LNCaP clone FGC (cell line): ENCODE data around the gene TTLL10.

ENCODE experiments used
- DNase-seq: peaks from one replicate; pipeline ENCODE4 v3.0.0-alpha.2; 2011; ENCODE audit warnings: low read depth
- H3K4me3 ChIP-seq: 2 replicates; pipeline ENCODE4 v1.5.1; 2011; ENCODE audit warnings: mild to moderate bottlenecking, low read depth, low read length, control low read depth
- CTCF ChIP-seq: IDR thresholded peaks from 2 replicates; pipeline ENCODE4 v1.5.1; 2012; ENCODE audit warnings: mild to moderate bottlenecking; ENCODE audit not compliant: control insufficient read depth, insufficient read depth; ENCODE audit errors: extremely low read depth

TTLL10 gene

GRCh38 chr1:1196431-1197187, 22.9 kb downstream of the TTLL10 start:
- no peak for TF ChIP-seq CTCF
- no peak for DNase-seq
- no peak overlapping the region for H3K4me3 ChIP-seq

GRCh38 chr1:1197188-1197500, 23.5 kb downstream of the TTLL10 start:
- DNase-seq, result no peak

GRCh38 chr1:1197551-1198422, 24.1 kb downstream of the TTLL10 start:
- no peak for TF ChIP-seq CTCF
- DNase-seq, result no peak

More at GRCh38 chr1:1197188-1197500, 23.5 kb downstream of the TTLL10 start:
- TF ChIP-seq CTCF, result no peak
- H3K4me3 ChIP-seq, result no peak overlapping the region

GRCh38 chr1:1198423-1199140, 24.9 kb downstream of the TTLL10 start:
- no peak for DNase-seq
- TF ChIP-seq CTCF, result no peak
- H3K4me3 ChIP-seq, result no peak overlapping the region

More at GRCh38 chr1:1197551-1198422, 24.1 kb downstream of the TTLL10 start:
- no peak overlapping the region for H3K4me3 ChIP-seq

GRCh38 chr1:1199141-1199960, 25.7 kb downstream of the TTLL10 start:
- no peak for TF ChIP-seq CTCF
- H3K4me3 ChIP-seq, result no peak overlapping the region
- DNase-seq, result no peak
